Measurements from ENCODE around the gene HMOX2.

HMOX2 gene

DNA sequence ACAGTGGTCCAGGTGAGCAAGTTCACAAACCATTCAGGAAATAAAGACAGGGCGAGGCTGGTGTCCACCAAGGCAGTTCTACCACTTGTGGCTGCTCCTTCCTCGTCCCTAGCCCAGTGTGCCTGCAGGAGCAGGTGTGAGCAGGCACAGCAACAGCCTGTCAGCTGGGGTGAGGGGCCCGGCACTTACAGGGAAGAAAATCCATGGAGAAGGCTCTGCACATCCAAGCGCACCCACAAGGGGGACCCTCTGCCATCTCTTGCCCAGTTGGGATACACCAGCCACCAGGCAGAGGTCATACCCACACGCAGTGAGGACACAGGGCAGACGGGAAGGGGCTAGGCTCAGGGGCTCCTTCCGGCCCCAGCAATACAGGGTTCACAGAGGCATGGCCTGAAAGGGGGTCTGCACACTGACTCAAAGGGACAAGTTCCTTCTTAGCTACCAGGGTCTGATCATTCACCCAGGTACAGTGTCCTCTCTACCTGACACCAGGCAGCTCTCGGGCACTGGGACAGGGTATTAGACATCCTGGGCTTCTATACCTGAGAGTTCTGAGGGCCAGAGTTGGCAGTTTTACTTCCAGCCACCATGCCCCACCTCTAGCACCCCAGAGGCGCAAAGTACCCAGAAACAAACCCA, 35.4 kb downstream of the HMOX2 start (continued):
- no peak for TF ChIP-seq ZNF133 (tag by site-specific recombination; IDR thresholded peaks at IDR 0.05)
- TF ChIP-seq, protein P1, sequence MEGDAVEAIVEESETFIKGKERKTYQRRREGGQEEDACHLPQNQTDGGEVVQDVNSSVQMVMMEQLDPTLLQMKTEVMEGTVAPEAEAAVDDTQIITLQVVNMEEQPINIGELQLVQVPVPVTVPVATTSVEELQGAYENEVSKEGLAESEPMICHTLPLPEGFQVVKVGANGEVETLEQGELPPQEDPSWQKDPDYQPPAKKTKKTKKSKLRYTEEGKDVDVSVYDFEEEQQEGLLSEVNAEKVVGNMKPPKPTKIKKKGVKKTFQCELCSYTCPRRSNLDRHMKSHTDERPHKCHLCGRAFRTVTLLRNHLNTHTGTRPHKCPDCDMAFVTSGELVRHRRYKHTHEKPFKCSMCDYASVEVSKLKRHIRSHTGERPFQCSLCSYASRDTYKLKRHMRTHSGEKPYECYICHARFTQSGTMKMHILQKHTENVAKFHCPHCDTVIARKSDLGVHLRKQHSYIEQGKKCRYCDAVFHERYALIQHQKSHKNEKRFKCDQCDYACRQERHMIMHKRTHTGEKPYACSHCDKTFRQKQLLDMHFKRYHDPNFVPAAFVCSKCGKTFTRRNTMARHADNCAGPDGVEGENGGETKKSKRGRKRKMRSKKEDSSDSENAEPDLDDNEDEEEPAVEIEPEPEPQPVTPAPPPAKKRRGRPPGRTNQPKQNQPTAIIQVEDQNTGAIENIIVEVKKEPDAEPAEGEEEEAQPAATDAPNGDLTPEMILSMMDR (tag by site-specific recombination; IDR thresholded peaks at IDR 0.05), result peak; percentile 82
- no peak for TF ChIP-seq ZNF423 (tag by site-specific recombination; IDR thresholded peaks at IDR 0.05)
- TF ChIP-seq, protein P2, sequence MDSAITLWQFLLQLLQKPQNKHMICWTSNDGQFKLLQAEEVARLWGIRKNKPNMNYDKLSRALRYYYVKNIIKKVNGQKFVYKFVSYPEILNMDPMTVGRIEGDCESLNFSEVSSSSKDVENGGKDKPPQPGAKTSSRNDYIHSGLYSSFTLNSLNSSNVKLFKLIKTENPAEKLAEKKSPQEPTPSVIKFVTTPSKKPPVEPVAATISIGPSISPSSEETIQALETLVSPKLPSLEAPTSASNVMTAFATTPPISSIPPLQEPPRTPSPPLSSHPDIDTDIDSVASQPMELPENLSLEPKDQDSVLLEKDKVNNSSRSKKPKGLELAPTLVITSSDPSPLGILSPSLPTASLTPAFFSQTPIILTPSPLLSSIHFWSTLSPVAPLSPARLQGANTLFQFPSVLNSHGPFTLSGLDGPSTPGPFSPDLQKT (IDR thresholded peaks at IDR 0.05; ENCODE audit: borderline replicate concordance, low read depth, low read length), result no peak
- TF ChIP-seq ZNF239 (tag by site-specific recombination; IDR thresholded peaks at IDR 0.05), result no peak
- no peak for TF ChIP-seq TRIM28 (IDR thresholded peaks at IDR 0.05; ENCODE audit: borderline replicate concordance, low read length)
- TF ChIP-seq ZNF223 (tag by site-specific recombination; IDR thresholded peaks at IDR 0.05), result no peak
- TF ChIP-seq ZNF140 (tag by site-specific recombination; IDR thresholded peaks at IDR 0.05), result no peak
- TF ChIP-seq ZNF175 (tag by site-specific recombination; IDR thresholded peaks at IDR 0.05), result no peak

DNA sequence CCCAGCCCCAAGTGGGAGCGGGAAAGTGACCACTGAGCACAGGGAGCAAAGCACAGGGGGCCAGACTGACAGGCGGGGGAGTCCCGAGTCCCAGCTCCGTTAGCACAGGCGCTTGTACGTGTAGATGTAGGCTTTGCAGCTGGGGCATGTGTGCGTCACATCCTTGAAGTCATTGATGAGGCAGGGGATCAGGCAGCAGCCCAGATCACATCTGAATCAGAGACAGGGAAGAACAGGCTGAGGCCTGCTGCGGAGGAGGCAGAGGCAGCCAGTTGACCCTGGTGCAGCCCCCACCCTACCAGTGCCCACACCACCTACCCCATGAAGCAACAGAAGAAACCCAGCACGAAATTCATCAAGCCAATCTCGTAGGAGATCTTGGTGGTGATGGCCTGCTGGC, 36.3 kb downstream of the HMOX2 start:
- no peak overlapping the region for H3K4me3 ChIP-seq (ENCODE audit: low read depth, low read length)
- ChIA-PET CTCF (interaction anchor here (0.7 to 1.6 kb wide), 4 partner anchors 35 to 138 kb away, joined by 4 to 9 read pairs (median 6); no protein-coding TSS in a partner anchor), POLR2A (no interaction called here)
- no peak overlapping the region for H3K27ac ChIP-seq (ENCODE audit: extremely low read depth, low read depth, low read length)
- TF ChIP-seq ZNF140 (tag by site-specific recombination; IDR thresholded peaks at IDR 0.05) (no peak), ZNF514 (tag by site-specific recombination; IDR thresholded peaks at IDR 0.05) (no peak), ZNF558 (tag by site-specific recombination; IDR thresholded peaks at IDR 0.05) (no peak)
- TF ChIP-seq, protein P3, sequence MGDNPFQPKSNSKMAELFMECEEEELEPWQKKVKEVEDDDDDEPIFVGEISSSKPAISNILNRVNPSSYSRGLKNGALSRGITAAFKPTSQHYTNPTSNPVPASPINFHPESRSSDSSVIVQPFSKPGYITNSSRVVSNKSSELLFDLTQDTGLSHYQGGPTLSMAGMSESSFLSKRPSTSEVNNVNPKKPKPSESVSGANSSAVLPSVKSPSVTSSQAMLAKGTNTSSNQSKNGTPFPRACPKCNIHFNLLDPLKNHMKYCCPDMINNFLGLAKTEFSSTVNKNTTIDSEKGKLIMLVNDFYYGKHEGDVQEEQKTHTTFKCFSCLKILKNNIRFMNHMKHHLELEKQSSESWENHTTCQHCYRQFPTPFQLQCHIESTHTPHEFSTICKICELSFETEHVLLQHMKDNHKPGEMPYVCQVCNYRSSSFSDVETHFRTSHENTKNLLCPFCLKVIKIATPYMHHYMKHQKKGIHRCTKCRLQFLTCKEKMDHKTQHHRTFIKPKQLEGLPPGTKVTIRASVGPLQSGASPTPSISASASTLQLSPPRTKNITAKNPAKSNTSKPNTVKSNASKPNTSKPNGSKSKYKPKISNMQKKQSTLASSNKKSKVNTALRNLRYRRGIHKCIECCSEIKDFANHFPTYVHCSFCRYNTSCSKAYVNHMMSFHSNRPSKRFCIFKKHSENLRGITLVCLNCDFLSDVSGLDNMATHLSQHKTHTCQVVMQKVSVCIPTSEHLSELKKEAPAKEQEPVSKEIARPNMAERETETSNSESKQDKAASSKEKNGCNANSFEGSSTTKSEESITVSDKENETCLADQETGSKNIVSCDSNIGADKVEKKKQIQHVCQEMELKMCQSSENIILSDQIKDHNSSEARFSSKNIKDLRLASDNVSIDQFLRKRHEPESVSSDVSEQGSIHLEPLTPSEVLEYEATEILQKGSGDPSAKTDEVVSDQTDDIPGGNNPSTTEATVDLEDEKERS (tag by site-specific recombination; IDR thresholded peaks at IDR 0.05), result no peak
- TF ChIP-seq, protein P4, sequence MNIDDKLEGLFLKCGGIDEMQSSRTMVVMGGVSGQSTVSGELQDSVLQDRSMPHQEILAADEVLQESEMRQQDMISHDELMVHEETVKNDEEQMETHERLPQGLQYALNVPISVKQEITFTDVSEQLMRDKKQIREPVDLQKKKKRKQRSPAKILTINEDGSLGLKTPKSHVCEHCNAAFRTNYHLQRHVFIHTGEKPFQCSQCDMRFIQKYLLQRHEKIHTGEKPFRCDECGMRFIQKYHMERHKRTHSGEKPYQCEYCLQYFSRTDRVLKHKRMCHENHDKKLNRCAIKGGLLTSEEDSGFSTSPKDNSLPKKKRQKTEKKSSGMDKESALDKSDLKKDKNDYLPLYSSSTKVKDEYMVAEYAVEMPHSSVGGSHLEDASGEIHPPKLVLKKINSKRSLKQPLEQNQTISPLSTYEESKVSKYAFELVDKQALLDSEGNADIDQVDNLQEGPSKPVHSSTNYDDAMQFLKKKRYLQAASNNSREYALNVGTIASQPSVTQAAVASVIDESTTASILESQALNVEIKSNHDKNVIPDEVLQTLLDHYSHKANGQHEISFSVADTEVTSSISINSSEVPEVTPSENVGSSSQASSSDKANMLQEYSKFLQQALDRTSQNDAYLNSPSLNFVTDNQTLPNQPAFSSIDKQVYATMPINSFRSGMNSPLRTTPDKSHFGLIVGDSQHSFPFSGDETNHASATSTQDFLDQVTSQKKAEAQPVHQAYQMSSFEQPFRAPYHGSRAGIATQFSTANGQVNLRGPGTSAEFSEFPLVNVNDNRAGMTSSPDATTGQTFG (tag by site-specific recombination; IDR thresholded peaks at IDR 0.05; ENCODE audit: borderline replicate concordance), result no peak
- H3K4me1 ChIP-seq (ENCODE audit: control insufficient read depth, insufficient read depth, low read length), result no peaks in the 10 kb centered on the region
- no peaks in the 10 kb centered on the region for H3K9me3 ChIP-seq (ENCODE audit: control insufficient read depth, insufficient read depth, low read depth, low read length)
- H3K36me3 ChIP-seq (ENCODE audit: control insufficient read depth in 2 of 2, insufficient read depth in 1 of 2, low read length in 2 of 2), result peaks cover 0 to 73% of the 10 kb centered on the region in 2 experiments; a peak in 2 of 3 replicates

All from HEK293 (cell line).